Heart right ventricle (tissue), 16 donors: ENCODE measurements around the gene CLIC6. TPM values are rescaled to one million over a fixed set of nuclear protein-coding genes. Genes with fewer than 3 reads are reported as not detected.

Source experiments
- ATAC-seq, 8 donors: fragments of 200-7000 bp; cut with Tn5 transposase; one replicate each; pipeline ENCODE4 v1.9.1; 2020; ENCODE audit warnings: mild to moderate bottlenecking in 8 of 8, moderate library complexity in 8 of 8, moderate number of reproducible peaks in 1 of 8
- DNase-seq, 2 donors: peaks; one replicate each; pipeline ENCODE4 v3.0.0-alpha.2; 2020
- H3K27ac ChIP-seq, 10 donors: fragments of 200-600 bp; sonication (generic) in 2 of 10; one replicate each; pipeline versions ENCODE4 v1.5.0 to v1.8.0; 2020 to 2022; ENCODE audit warnings: mild to moderate bottlenecking in 3 of 10
- H3K27me3 ChIP-seq, 7 donors: fragments of 200-600 bp; one replicate each; pipeline ENCODE4 v1.8.0; 2021 to 2022; ENCODE audit warnings: mild to moderate bottlenecking in 2 of 7
- H3K36me3 ChIP-seq, 9 donors: fragments of 200-600 bp; sonication (generic) in 1 of 9; one replicate each; pipeline versions ENCODE4 v1.5.0 to v1.8.0; 2020 to 2022; ENCODE audit warnings: mild to moderate bottlenecking in 2 of 9
- H3K4me1 ChIP-seq, 9 donors: fragments of 200-600 bp; sonication (generic) in 1 of 9; one replicate each; pipeline versions ENCODE4 v1.5.0 to v1.8.0; 2020 to 2022; ENCODE audit warnings: mild to moderate bottlenecking in 4 of 9
- H3K4me3 ChIP-seq, 10 donors: fragments of 200-600 bp; sonication (generic) in 2 of 10; one replicate each; pipeline versions ENCODE4 v1.5.0 to v1.8.0; 2020 to 2022; ENCODE audit warnings: mild to moderate bottlenecking in 7 of 10, moderate library complexity in 2 of 10
- H3K9me3 ChIP-seq, 11 donors: fragments of 200-600 bp in 10 of 11; sonication (generic) in 2 of 11; one replicate each; pipeline versions ENCODE4 v1.5.0 to v1.8.0; 2013 to 2022; ENCODE audit warnings: mild to moderate bottlenecking in 2 of 11, control low read depth in 1 of 11, moderate library complexity in 1 of 11
- CTCF ChIP-seq, 9 donors: fragments of 200-600 bp; sonication (generic) in 2 of 9; IDR thresholded peaks; one replicate each; pipeline versions ENCODE4 v1.5.0 to v1.8.0; 2021 to 2022; ENCODE audit warnings: antibody characterized with exemption in 9 of 9, mild to moderate bottlenecking in 5 of 9, moderate library complexity in 1 of 9
- WGBS, 2 donors: extraction: QIAGEN DNeasy Blood & Tissue Kit; methylation state at CpG; one replicate each; pipeline ENCODE4 v1.1.7; 2013; ENCODE audit warnings: inconsistent platforms in 1 of 2; 5-methylcytosine and 5-hydroxymethylcytosine counted together
- intact Hi-C, 10 donors: fragments of 100-400 bp; cut with DNase I; formaldehyde crosslinking; loops; one replicate each; pipeline versions ENCODE4 v1.11.1 to v1.14.2; 2022
- polyA plus RNA-seq, 2 donors: library from polyadenylated mRNA; stranded (reverse); fragments of 200-250 nt; gene quantifications; one replicate each; pipeline ENCODE4 v1.2.3, GENCODE V29; 2013
- total RNA-seq, 10 donors: library from RNA; stranded (reverse); fragmentation: NEBNext Ultra II Directional in 3 of 10; extraction: Animal tissue kit (Norgen Biotek cat#: 25700) in 3 of 10; gene quantifications; one replicate each; pipeline versions ENCODE4 v1.2.1 to v1.2.4, GENCODE V29; 2021 to 2023
- donor health status: Arrhythmogenic right ventricular cardiomyopathy.
- donor health status: ischemic (EF 13 %, LVEDD 7.1; RV severe dilation, severe dysfunction).
- donor health status: healthy with polysubstance abuse.
- donor health status: DM: no; HTN: yes; CAD: no.
- donor health status: DM: no; HTN: no; CAD: no.
- donor health status: ischemic (EF 25% LVEDD 6.9; RV normal size, moderate dysfunction).
- donor health status: ischemic (EF 25% LVEDD 5.7; RV mildly dilated, moderate dysfunction).
- donor health status: healthy.
- donor health status: DM: yes; HTN: yes; CAD: no.
- donor health status: Ischemic cardiomyopathy.
- donor health status: ischemic (EF 35%, LVEDD 5.7; RV mildly dilated, moderate dysfunction).
- donor health status: nonischemic (EF 11% LVEDD 7.7; RV severe dilation, severe dysfunction).
- donor health status: DM: yes; HTN: yes; CAD: no.
- donor health status: PGD.
- donor health status: ischemic (EF 29% LVEDD 5.4; RV normal size, mild dysfunction).
- donor health status: nonischemic (EF 23%, LVEDD 6.1; RV moderate dilation, normal function).

Gene CLIC6
- total and polyA plus RNA-seq, 12 donors: 0.21 to 8.1 (median 2.4) TPM

GRCh38 chr21:34695434-34695833 is 26.6 kb downstream of the CLIC6 start:
- WGBS, 2 donors: 64 to 65% methylated on average over 2 of the region's 2 CpGs

GRCh38 chr21:34696121-34696520 is 27.3 kb downstream of the CLIC6 start:
- ATAC-seq (no peak), DNase-seq (no peak)
- WGBS, 2 donors: 86 to 89% methylated on average over 1 of the region's 1 CpG
- H3K27ac ChIP-seq: no peak overlapping the region
- H3K36me3 ChIP-seq: no peaks in the 10 kb centered on the region
- no peak overlapping the region for H3K4me3 ChIP-seq
- H3K4me1 ChIP-seq: peaks cover 0 to under 1% (median 0%) of the 10 kb centered on the region in 9 donors
- H3K27me3 ChIP-seq: peaks cover 0 to 12% (median 0%) of the 10 kb centered on the region in 7 donors
- intact Hi-C loops: loop anchor here in 3 of 10 donors (10.0 kb wide), 2 partner anchors 1239 to 1329 kb away; no protein-coding TSS in a partner anchor
- H3K9me3 ChIP-seq: peaks cover 0 to 13% (median 0%) of the 10 kb centered on the region in 11 donors
- TF ChIP-seq CTCF (IDR thresholded peaks at IDR 0.05): no peak

More at GRCh38 chr21:34695434-34695833, 26.6 kb downstream of the CLIC6 start:
- no peak overlapping the region for H3K4me3 ChIP-seq
- no peak for ATAC-seq
- H3K4me1 ChIP-seq: peaks cover 0 to 8% (median under 1%) of the 10 kb centered on the region in 9 donors
- H3K27ac ChIP-seq: no peak overlapping the region
- TF ChIP-seq CTCF (IDR thresholded peaks at IDR 0.05): no peak
- DNase-seq: no peak
- peaks cover 0 to 13% (median 0%) of the 10 kb centered on the region in 11 donors for H3K9me3 ChIP-seq
- intact Hi-C loops: loop anchor here in 3 of 10 donors (10.0 kb wide), 2 partner anchors 1239 to 1329 kb away; no protein-coding TSS in a partner anchor
- peaks cover 0 to 12% (median 0%) of the 10 kb centered on the region in 7 donors for H3K27me3 ChIP-seq
- no peaks in the 10 kb centered on the region for H3K36me3 ChIP-seq

- H3K36me3 ChIP-seq: no peaks in the 10 kb centered on the region
- no peak overlapping the region for H3K4me3 ChIP-seq
- no peak for TF ChIP-seq CTCF (IDR thresholded peaks at IDR 0.05)
- DNase-seq: no peak
- intact Hi-C loops: loop anchor here in 3 of 10 donors (10.0 kb wide), 2 partner anchors 1237 to 1327 kb away; no protein-coding TSS in a partner anchor
- WGBS, 2 donors: 93 to 96% methylated on average over 3 of the region's 3 CpGs
- H3K4me1 ChIP-seq: no peaks in the 10 kb centered on the region
- no peak overlapping the region for H3K27ac ChIP-seq
- ATAC-seq: no peak
- peaks cover 0 to 13% (median 0%) of the 10 kb centered on the region in 11 donors for H3K9me3 ChIP-seq
- peaks cover 0 to 3% (median 0%) of the 10 kb centered on the region in 7 donors for H3K27me3 ChIP-seq
These were observed 29.0 kb downstream of the CLIC6 start for GRCh38 chr21:34697826-34698225.

- intact Hi-C loops: loop anchor here in 3 of 10 donors (10.0 kb wide), 2 partner anchors 1236 to 1326 kb away; no protein-coding TSS in a partner anchor
- WGBS, 2 donors: 54 to 55% methylated on average over 7 of the region's 7 CpGs
- no peak overlapping the region for H3K4me3 ChIP-seq
- H3K27me3 ChIP-seq: peaks cover 0 to 2% (median 0%) of the 10 kb centered on the region in 7 donors
- H3K36me3 ChIP-seq: no peaks in the 10 kb centered on the region
- peaks cover 0 to 13% (median 0%) of the 10 kb centered on the region in 11 donors for H3K9me3 ChIP-seq
- ATAC-seq (no peak), DNase-seq (no peak)
- TF ChIP-seq CTCF (IDR thresholded peaks at IDR 0.05): no peak
- no peaks in the 10 kb centered on the region for H3K4me1 ChIP-seq
- H3K27ac ChIP-seq: no peak overlapping the region
These were observed 29.6 kb downstream of the CLIC6 start for GRCh38 chr21:34698270-34699015.
